GM23248 (cell line): Measurements from ENCODE around the gene TMEM161B. TPM values are rescaled to one million over a fixed set of nuclear protein-coding genes. Genes with fewer than 3 reads are reported as not detected.

Experiments
- DNase-seq: peaks from one replicate; pipeline ENCODE4 v3.0.0-alpha.2; 2015
- H2AFZ ChIP-seq: fragments of 200-600 bp; sonication (generic); 2 replicates; pipeline ENCODE4 v1.6.1; 2016; ENCODE audit warnings: antibody characterized with exemption
- H3F3A ChIP-seq: fragments of 200-600 bp; sonication (generic); 2 replicates; pipeline ENCODE4 v1.6.1; 2016; ENCODE audit warnings: mild to moderate bottlenecking, antibody characterized with exemption, mixed run types; ENCODE audit not compliant: insufficient read depth
- H3K27ac ChIP-seq: fragments of 200-600 bp; sonication (generic); 2 replicates; pipeline ENCODE4 v1.5.1; 2016; ENCODE audit warnings: mild to moderate bottlenecking
- H3K27me3 ChIP-seq: fragments of 200-600 bp; sonication (generic); replicated peaks from 2 replicates; pipeline ENCODE4 v1.6.1; 2016; ENCODE audit warnings: mild to moderate bottlenecking; ENCODE audit not compliant: insufficient read depth
- H3K36me3 ChIP-seq: fragments of 200-600 bp; sonication (generic); 2 replicates; pipeline ENCODE4 v1.6.1; 2016; ENCODE audit warnings: low read depth, mild to moderate bottlenecking
- H3K4me1 ChIP-seq: fragments of 200-600 bp; sonication (generic); 2 replicates; pipeline ENCODE4 v1.6.1; 2016; ENCODE audit warnings: mild to moderate bottlenecking; ENCODE audit not compliant: insufficient read depth
- H3K4me2 ChIP-seq: fragments of 200-600 bp; sonication (generic); one replicate; pipeline ENCODE4 v1.6.1; 2016; ENCODE audit warnings: mild to moderate bottlenecking; ENCODE audit not compliant: unreplicated experiment
- H3K4me3 ChIP-seq: fragments of 200-600 bp; sonication (generic); 2 replicates; pipeline ENCODE4 v1.5.1; 2016; ENCODE audit warnings: mild to moderate bottlenecking
- H3K79me2 ChIP-seq: fragments of 200-600 bp; sonication (generic); 2 replicates; pipeline ENCODE4 v1.6.1; 2016; ENCODE audit warnings: mild to moderate bottlenecking; ENCODE audit not compliant: insufficient read depth
- H3K9ac ChIP-seq: fragments of 200-600 bp; sonication (generic); 2 replicates; pipeline ENCODE4 v1.6.1; 2016; ENCODE audit warnings: mild to moderate bottlenecking
- H3K9me2 ChIP-seq: fragments of 200-600 bp; sonication (generic); 2 replicates; pipeline ENCODE4 v1.6.1; 2016; ENCODE audit warnings: mixed run types, mild to moderate bottlenecking, moderate library complexity; ENCODE audit not compliant: insufficient read depth
- H3K9me3 ChIP-seq: fragments of 200-600 bp; sonication (generic); one replicate; pipeline ENCODE4 v1.6.1; 2017; ENCODE audit warnings: low read depth
- H4K20me1 ChIP-seq: fragments of 200-600 bp; sonication (generic); 2 replicates; pipeline ENCODE4 v1.6.0; 2016; ENCODE audit not compliant: insufficient read depth
- EZH2 ChIP-seq: fragments of 200-600 bp; sonication (generic); IDR thresholded peaks from 2 replicates; pipeline ENCODE4 v1.6.1; 2018; ENCODE audit warnings: antibody characterized with exemption, mild to moderate bottlenecking; ENCODE audit not compliant: insufficient read depth, poor library complexity, severe bottlenecking
- EZH2phosphoT487 ChIP-seq: fragments of 200-600 bp; sonication (generic); IDR thresholded peaks from 2 replicates; pipeline ENCODE4 v1.6.1; 2018; ENCODE audit warnings: antibody characterized with exemption, moderate library complexity, mild to moderate bottlenecking, low read depth; ENCODE audit not compliant: insufficient read depth
- WGBS, 2 experiments: methylation state at CpG; one replicate each; pipeline ENCODE4 v1.1.6; 2015 to 2017; ENCODE audit warnings: low lambda C conversion rate in 2 of 2, low coverage in 1 of 2; ENCODE audit errors: missing lambda C conversion rate in 2 of 2; 5-methylcytosine and 5-hydroxymethylcytosine counted together
- in situ Hi-C: fragments of 300-500 bp; cut with MboI; formaldehyde crosslinking; loops from 2 replicates; pipeline ENCODE4 v1.15.0; 2020
- polyA plus RNA-seq: library from polyadenylated mRNA; unstranded; fragments of >200 nt; fragmentation: Nextera tagmentation; extraction: Ambion mirVana; gene quantifications from 2 replicates; pipeline ENCODE4 v1.2.1, GENCODE V29; 2016
- total RNA-seq: library from RNA; depleted of rRNA; stranded (reverse); fragments of >200 nt; shearing (Covaris generic); gene quantifications from 2 replicates; pipeline ENCODE4 v1.2.3, GENCODE V29; 2014

TMEM161B gene
- total and polyA plus RNA-seq, 2 experiments from 2014 or later: 6.0 to 9.4 TPM

- no peak for DNase-seq
- Histone ChIP-seq H3K9me2 (no peaks in the 10 kb centered on the region), H3K4me3 (no peak overlapping the region), H3K9me3 (no peaks in the 10 kb centered on the region), H3K4me2 (no peak overlapping the region), H3K4me1 (peaks cover 10% of the 10 kb centered on the region), H3K79me2 (peaks cover 100% of the 10 kb centered on the region), H2AFZ (no peak overlapping the region), H4K20me1 (peaks cover 4% of the 10 kb centered on the region; the same call in 1 of the 2 replicates), H3F3A (peaks cover 14% of the 10 kb centered on the region; the same call in 1 of the 2 replicates), H3K27me3 (no peaks in the 10 kb centered on the region), H3K27ac (no peak overlapping the region), H3K36me3 (peaks cover 3% of the 10 kb centered on the region; the same call in 1 of the 2 replicates), H3K9ac (no peak overlapping the region)
- WGBS, 2 experiments: 94 to 96% methylated on average over 2 of the region's 2 CpGs
- TF ChIP-seq EZH2phosphoT487: no peak
- no peak for TF ChIP-seq EZH2
- in situ Hi-C loops: no loop called here
These were observed 5.3 kb downstream of the TMEM161B start for GRCh38 chr5:88263349-88263748.

GRCh38 chr5:88262116-88262515 is 6.5 kb downstream of the TMEM161B start:
- DNase-seq: peak; percentile 61

GRCh38 chr5:88258636-88259035 is 10.0 kb downstream of the TMEM161B start:
- H3K79me2 ChIP-seq: peaks cover 100% of the 10 kb centered on the region
- peaks cover 4% of the 10 kb centered on the region; the same call in 1 of the 2 replicates for H4K20me1 ChIP-seq
- H3K4me2 ChIP-seq: no peak overlapping the region
- TF ChIP-seq EZH2phosphoT487 (no peak), EZH2 (no peak)
- peaks cover 4% of the 10 kb centered on the region; the same call in 1 of the 2 replicates for H3K4me1 ChIP-seq
- no peak for DNase-seq
- peaks cover 14% of the 10 kb centered on the region; the same call in 1 of the 2 replicates for H3F3A ChIP-seq
- no peaks in the 10 kb centered on the region for H3K27me3 ChIP-seq
- H3K9me3 ChIP-seq: no peaks in the 10 kb centered on the region
- H3K36me3 ChIP-seq: peaks cover 3% of the 10 kb centered on the region; the same call in 1 of the 2 replicates
- no peak overlapping the region for H2AFZ ChIP-seq
- no peak overlapping the region for H3K27ac ChIP-seq
- H3K9me2 ChIP-seq: no peaks in the 10 kb centered on the region
- in situ Hi-C loops: no loop called here
- H3K9ac ChIP-seq: no peak overlapping the region
- no peak overlapping the region for H3K4me3 ChIP-seq
- 79 to 80% methylated on average over 2 of the region's 2 CpGs for WGBS, 2 experiments

More at GRCh38 chr5:88262116-88262515, 6.5 kb downstream of the TMEM161B start:
- in situ Hi-C loops: no loop called here
- Histone ChIP-seq H3K4me2 (no peak overlapping the region), H3K9ac (no peak overlapping the region), H3K27ac (no peak overlapping the region), H3K36me3 (peaks cover 3% of the 10 kb centered on the region; the same call in 1 of the 2 replicates), H3K79me2 (peaks cover 100% of the 10 kb centered on the region), H3K27me3 (no peaks in the 10 kb centered on the region), H3K9me2 (no peaks in the 10 kb centered on the region), H3F3A (peaks cover 14% of the 10 kb centered on the region; the same call in 1 of the 2 replicates), H3K4me3 (no peak overlapping the region), H3K9me3 (no peaks in the 10 kb centered on the region), H2AFZ (no peak overlapping the region), H4K20me1 (peaks cover 4% of the 10 kb centered on the region; the same call in 1 of the 2 replicates), H3K4me1 (peaks cover 4% of the 10 kb centered on the region; the same call in 1 of the 2 replicates)
- TF ChIP-seq EZH2: no peak
- TF ChIP-seq EZH2phosphoT487: no peak

GRCh38 chr5:88256872-88257271 is 11.8 kb downstream of the TMEM161B start:
- Histone ChIP-seq H3K36me3 (no peaks in the 10 kb centered on the region), H3K4me1 (no peaks in the 10 kb centered on the region), H3F3A (peaks cover 4% of the 10 kb centered on the region; the same call in 1 of the 2 replicates), H3K4me2 (no peak overlapping the region), H3K9me3 (no peaks in the 10 kb centered on the region), H3K9ac (no peak overlapping the region), H3K4me3 (no peak overlapping the region), H3K27me3 (no peaks in the 10 kb centered on the region), H4K20me1 (no peaks in the 10 kb centered on the region), H3K9me2 (no peaks in the 10 kb centered on the region), H2AFZ (no peak overlapping the region), H3K79me2 (peaks cover 100% of the 10 kb centered on the region), H3K27ac (no peak overlapping the region)
- TF ChIP-seq EZH2: no peak
- no peak for TF ChIP-seq EZH2phosphoT487
- 70 to 72% methylated on average over 4 of the region's 4 CpGs for WGBS, 2 experiments
- in situ Hi-C loops: no loop called here
- DNase-seq: no peak

- Histone ChIP-seq H3F3A (no peaks in the 10 kb centered on the region), H3K4me2 (no peak overlapping the region), H3K79me2 (peaks cover 100% of the 10 kb centered on the region), H4K20me1 (no peaks in the 10 kb centered on the region), H3K9me3 (no peaks in the 10 kb centered on the region), H3K9ac (no peak overlapping the region), H3K4me3 (no peak overlapping the region), H3K36me3 (no peaks in the 10 kb centered on the region), H2AFZ (no peak overlapping the region), H3K9me2 (no peaks in the 10 kb centered on the region), H3K27ac (no peak overlapping the region), H3K4me1 (no peaks in the 10 kb centered on the region), H3K27me3 (no peaks in the 10 kb centered on the region)
- DNase-seq: no peak
- TF ChIP-seq EZH2phosphoT487: no peak
- TF ChIP-seq EZH2: no peak
- in situ Hi-C loops: no loop called here
These were observed 12.6 kb downstream of the TMEM161B start for GRCh38 chr5:88256037-88256436.
